HuH-7.5 (cell line): ENCODE data around the gene DCAF7.
A peak's percentile ranks its signal among the peaks of the same experiment; 100 is the strongest.

Experiments used
- DNase-seq: peaks from one replicate; pipeline ENCODE4 v3.0.0; 2011; ENCODE audit warnings: low spot score

Gene DCAF7, protein sequence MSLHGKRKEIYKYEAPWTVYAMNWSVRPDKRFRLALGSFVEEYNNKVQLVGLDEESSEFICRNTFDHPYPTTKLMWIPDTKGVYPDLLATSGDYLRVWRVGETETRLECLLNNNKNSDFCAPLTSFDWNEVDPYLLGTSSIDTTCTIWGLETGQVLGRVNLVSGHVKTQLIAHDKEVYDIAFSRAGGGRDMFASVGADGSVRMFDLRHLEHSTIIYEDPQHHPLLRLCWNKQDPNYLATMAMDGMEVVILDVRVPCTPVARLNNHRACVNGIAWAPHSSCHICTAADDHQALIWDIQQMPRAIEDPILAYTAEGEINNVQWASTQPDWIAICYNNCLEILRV

DNA sequence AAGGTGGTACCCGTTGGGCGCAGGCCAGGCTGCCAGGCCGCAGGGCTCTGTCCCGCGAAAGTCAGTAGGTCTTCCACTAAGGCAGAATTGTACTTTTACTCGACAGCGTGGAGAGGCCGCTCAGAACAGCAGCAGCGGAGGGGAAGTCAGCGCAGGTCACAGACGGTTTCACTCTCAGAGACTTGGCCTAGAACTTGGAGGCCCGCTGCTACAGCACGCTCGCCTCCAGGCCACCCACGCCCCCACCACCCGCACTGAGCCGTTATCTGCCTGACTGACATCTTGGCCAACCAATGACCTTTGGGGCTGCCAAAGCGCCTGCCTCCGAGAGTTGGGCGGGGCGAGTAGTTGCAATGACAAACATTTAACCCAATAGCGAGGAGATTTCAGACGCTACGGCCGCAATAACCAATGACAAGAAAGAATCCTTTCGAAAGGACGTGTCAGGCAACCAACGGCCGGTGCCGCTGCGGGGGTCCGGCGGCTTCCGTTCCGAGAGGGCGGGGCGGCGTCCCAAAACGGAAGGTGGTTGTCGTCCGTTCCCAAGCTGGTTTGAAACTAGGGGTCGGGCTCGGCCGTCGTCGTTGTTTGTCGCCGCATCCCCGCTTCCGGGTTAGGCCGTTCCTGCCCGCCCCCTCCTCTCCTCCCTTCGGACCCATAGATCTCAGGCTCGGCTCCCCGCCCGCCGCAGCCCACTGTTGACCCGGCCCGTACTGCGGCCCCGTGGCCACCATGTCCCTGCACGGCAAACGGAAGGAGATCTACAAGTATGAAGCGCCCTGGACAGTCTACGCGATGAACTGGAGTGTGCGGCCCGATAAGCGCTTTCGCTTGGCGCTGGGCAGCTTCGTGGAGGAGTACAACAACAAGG lies at the start of gene DCAF7:
Gene DCAF7 (plus strand): TSS at position 532 of the 871 bp plus-strand sequence. CDS start 201 bp downstream, at position 733.
- peak; percentile 98 for DNase-seq

DNA sequence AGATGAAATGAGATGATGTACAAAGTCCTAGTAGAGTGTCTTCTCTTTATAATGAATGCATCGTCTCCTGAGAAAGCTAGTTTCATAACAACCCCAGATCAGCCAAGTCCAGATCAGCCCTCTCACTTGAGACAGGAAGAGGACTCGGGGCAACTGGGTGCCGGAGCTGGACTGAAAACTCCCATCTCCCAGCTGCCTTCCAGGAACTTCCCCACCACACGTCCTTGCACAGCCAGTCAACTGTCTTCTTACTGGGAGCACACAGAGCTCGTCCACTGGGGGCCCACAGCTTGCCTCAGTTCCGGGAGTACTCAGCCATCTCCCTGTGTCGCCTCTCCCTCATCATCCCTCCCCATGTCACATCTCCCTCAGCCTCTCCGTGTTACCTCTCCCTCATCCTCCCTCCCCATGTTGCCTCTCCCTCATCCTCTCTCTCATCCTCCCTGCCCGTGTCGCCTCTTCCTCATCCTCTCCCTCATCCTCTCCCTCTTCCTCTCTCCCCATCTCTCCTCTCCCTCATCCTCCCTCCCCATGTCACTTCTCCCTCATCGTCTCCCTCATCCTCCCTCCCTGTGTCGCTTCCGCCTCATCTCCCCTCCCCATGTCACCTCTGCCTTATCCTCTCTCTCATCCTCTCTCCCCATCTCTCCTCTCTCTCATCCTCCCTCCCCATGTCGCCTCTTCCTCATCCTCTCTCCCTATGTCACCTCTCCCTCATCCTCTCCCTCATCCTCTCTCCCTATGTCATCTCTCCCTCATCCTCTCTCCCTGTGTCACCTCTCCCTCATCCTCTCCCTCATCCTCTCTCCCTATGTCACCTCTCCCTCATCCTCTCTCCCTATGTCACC lies 49.5 kb upstream of the DCAF7 start:
- no peak for DNase-seq

DNA sequence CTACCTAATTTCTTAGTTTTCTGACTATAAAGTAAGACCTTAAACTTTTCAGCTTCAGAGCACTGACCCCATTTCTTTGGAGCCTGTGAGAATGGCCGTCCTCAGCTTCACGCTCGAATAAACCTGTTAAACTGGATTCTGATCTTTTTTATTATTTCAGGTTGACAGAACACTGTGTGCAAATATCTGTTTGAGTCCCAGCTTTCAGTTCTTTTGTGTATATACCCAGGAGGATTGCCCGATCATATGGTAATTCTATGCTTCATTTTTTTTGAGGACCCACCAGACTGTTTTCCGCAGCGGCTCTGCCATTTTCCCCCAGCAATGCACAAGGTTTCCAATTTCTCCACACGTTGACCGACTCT lies 47.0 kb upstream of the DCAF7 start:
- DNase-seq, result no peak

DNA sequence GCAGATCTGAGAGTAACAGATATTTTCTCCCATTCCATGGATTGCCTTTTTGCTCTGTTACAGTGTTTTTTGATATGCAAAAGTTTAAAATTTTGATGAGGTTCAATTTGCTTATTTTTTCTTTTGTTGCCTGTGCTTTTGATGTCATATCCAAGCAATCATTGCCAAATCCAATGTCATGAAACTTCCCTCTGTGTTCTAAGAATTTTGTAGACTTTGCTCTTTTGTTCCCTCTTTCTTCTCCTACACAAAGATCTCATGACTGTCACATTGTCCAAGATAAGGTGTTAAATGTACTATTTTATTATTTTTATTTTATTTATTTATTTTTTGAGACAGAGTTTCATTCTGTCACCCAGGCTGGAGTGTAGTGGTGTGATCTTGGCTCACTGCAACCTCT lies 46.0 kb upstream of the DCAF7 start:
- DNase-seq, result no peak

DNA sequence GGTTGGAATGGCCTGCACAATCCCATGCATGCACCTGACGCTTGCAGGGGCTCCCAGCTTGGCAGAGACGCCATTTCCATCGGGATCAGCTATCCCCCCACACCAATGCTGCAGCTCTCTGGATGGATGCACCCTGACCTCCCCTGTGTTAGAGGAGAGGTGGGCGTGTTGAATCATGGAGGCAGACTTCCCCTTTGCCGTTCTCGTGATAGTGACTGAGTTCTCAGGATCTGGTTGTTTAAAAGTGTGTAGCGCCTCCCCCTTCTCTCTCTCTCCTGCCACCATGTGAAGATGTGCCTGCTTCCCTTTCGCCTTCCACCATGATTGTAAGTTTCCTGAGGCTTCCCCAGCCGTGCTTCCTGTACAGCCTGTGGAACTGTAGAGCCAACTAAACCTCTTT lies 44.9 kb upstream of the DCAF7 start:
- DNase-seq, result no peak

DNA sequence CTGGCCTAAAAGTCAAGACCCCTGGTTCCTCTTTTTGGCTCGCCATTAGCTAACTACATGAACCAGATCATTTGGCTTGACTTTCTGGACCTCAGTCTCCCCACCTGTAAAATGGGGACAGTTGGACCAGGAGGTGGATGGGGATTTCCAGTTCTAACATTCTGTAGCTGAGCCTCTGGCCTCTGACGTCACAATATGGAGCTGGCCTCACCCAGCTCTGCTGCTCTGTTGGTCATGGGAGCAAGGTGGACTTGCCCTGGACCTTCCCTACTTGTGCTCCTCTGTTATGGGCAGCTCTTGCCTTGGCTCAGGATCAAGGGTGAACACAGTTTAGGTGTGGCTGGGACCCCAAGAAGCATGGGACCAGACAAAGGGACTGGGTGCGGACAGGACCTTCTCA lies 43.6 kb upstream of the DCAF7 start:
- DNase-seq, result no peak

DNA sequence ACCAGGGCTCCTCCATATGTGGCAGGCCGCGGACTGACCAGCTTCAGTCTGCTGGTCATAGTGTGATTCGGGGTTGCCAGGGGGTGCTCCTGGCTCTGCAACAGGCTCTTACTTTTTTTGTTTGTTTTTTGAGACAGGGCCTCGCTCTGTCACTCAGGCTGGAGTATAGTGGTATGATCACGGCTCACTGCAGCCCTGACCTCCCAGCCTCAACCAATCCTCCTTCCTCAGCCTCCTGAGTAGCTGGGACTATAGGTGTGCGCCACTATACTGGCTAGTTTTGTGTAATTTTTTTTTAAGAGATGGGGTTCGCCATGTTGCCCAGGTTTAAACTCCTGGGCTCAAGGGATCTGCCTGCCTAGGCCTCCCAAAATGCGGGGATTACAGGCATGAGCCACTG lies 38.9 kb upstream of the DCAF7 start:
- DNase-seq, result no peak

DNA sequence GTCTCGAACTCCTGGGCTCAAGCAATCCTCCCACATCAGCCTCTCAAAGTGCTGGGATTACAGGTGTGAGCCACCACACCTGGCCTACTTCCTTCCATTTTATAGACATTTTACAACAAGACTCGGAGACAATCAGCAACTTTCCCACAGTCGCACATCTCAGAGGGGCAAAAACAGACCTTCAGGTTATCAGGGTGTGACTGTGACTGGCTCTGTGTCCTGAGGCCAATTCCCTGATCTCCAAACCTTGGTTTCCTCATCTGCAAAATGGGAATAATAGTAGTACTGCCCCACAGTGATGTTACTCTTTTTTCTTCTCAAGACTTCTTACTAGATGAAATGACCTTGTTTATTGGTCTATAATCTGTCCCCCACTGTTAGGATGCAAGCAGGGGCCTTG lies 37.9 kb upstream of the DCAF7 start:
- no peak for DNase-seq

DNA sequence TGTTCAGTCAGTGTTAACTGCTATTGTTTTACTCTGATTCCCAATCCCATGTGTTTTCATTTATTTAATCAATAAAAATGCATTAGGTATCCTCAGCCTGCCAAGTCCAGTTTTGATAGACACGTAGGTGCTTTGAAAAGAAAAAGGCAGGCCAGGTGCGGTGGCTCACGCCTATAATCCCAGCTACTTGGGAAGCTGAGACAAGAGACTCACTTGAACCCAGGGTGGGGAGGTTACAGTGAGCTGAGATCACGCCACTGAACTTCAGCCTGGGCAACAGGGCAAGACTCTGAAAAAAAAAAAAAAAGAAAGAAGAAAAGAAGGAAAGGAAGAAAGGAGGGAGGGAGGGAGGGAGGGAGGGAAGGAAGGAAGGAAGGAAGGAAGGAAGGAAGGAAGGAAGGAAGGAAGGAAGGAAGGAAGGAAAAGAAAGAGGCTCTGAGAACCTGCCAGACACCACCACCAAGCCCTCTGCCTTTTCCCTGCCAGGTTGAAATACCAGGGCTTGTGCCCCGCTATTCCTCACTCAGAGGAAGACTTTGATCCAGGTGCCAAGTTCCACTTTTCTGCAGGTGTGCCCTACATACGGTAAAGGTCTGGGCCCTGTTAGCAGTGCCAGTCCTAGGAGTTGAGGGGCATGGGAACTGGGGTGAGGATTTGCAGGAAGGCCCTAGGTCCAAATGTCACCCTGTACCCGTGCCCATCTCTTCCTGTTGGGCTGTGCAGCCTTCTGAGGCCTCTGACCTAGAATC lies 37.2 kb upstream of the DCAF7 start:
- no peak for DNase-seq

DNA sequence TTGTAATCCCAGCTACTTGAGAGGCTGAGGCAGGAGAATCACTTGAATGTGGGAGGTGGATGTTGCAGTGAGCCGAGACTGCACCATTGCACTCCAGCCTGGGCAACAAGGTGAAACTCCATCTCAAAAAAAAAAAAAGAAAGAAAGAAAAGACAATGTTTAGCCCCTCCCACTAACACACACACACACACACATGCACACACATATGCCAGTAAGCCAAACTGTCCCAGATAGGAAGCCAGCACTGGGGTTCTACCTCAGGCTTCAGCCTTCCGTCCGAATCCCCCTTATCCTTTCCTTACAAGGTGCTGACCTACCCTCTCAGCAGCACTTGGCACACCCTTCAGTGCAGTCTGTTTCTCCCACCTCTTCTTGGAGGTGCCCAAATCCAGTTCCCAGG lies 35.8 kb upstream of the DCAF7 start:
- DNase-seq, result no peak

DNA sequence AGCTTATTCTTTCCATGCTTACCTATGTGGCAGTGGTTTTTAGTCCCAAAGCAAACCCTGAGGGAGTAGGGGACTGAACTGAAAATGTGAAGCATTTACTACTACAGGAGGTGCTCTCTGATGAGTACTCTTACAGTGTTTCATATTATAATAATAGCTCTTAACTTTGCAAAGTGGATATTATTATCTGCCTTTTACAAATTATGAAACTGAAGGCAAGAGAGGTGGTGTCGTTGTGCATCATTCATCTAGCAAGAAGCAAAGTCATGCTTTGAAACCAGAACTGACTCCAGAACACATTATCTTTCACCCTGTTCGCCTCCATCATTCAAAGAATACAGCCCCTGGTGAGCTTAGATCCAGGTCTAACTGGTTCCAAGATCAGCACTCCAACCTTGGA lies 35.3 kb upstream of the DCAF7 start:
- DNase-seq, result no peak

DNA sequence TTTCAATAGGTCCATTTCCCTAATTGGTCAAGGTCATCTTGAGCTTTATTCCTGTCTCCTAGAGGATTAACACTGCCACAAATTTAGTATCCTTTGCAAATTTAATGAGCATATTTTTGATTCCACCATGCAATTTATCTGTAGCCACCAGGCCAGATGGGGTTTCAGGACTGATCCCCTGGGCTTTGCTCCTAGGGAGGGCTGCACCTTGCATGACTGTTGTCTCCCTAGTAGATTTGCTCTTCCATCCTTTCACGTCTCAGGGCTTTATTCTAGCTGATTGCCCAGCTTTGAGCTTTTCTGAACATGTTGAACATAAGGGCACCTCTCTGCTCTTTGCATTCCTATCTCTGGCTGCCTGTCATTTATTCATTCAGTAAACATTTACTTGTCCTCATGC lies 34.9 kb upstream of the DCAF7 start:
- DNase-seq, result no peak

DNA sequence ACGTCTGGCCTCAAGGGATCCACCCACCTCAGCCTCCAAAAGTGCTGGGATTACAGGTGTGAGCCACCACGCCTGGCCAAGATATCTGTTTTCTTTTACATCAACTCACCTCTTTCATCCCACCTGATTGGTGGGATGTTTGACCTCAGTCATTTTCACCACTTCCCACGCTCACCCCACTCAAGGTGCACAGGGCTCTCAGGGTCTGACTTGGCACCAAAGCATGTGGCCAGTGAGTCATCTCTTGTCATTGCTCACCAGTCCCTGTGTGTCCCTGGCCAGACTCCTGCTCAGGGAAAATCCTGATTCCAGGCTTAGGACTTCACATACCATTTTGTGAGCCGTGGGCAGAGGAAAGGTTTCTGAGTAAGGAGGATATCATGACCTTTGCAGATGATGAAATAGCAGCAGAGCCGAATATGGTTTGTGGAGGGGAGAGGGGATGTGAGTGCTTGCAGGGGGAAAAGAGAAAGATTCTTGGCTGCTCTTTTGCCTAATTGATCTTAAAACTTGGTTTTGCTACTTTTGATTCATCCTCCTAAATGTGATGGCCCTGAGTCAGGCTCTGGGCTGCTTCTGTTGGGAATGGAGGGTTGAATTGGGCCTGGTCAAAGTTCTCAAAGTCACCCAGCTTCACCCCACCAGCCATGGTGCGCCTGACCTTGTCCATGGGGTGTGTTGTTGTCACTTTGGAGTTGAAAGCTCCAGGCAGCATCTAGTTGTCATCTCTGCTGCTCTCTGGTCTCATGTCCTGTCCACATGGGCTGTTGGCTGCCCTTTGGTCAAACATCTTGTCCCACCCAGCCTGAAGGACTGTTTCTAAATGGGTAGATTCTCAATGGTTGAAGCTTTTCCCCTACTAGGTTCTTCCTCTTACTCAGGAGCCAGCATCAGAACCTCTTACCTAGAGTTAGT lies 33.1 kb upstream of the DCAF7 start:
- no peak for DNase-seq

DNA sequence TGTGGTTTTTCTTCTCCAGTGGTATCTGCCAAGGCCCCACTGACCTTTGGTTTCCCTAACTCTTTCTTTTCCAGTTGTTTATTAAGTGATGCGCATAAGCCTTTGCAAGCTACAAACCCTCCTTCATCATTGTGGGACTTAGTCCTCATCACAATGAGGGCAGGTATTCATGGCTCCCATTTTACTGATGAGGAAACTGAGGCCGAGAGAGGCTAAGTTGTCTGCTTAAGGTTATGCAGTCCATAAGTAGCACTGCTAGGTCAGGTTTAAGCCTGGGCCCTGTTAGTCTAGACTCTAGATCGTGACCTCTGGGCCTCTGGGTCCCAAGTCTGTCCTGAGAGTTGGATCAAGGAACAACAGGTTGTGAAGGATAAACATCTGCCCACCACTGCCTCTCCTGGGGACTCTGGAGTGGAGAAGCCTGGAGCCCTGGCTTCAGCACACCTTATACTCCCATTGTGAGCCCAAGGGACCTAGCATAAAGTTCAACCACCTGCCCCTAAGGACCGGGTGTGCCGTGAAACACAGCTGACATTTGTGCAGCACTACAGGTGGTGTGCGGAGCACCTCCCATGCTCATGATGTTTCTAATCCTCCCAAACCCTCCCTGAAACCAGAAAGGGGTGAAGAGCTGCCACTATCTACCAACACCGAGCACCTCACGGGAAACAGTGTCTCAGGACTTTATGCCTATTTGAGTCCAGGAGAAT lies 32.3 kb upstream of the DCAF7 start:
- DNase-seq, result no peak

DNA sequence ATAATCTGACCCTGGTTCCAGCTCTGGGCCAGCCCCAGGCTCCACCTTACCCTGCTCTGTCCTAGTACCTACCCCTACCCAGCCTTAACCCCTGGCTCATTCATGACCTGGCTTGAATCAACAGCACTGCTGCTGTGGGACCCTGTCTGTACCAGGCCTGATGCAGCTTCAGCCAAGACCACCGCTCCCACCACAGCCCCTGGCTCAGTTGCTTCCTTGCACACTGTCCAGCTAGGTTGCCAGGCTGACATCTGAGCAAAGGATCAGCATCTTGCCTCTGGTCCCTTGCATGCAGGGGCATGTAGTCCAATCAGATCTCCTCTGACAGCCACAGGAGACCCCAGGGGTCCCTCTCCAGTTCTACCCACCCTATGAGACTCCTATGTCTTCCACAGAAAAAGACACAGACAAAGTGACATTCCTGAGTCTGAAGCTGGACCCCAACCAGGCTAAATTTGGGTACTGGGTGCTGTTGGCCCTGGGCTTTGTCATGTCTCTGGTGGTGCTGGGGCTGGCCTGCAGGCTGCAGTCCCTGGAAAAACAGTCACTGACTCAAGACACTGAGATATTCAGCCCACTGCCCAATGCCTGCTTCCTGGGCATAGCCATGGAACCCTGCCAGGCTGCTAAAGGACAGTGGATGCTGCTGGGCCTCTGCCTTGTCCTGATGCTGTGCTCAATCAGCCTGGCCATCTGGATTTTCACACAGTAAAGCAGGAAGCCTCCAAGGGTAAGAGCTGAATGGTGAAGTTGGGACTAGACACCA lies 31.0 kb upstream of the DCAF7 start:
- no peak for DNase-seq

DNA sequence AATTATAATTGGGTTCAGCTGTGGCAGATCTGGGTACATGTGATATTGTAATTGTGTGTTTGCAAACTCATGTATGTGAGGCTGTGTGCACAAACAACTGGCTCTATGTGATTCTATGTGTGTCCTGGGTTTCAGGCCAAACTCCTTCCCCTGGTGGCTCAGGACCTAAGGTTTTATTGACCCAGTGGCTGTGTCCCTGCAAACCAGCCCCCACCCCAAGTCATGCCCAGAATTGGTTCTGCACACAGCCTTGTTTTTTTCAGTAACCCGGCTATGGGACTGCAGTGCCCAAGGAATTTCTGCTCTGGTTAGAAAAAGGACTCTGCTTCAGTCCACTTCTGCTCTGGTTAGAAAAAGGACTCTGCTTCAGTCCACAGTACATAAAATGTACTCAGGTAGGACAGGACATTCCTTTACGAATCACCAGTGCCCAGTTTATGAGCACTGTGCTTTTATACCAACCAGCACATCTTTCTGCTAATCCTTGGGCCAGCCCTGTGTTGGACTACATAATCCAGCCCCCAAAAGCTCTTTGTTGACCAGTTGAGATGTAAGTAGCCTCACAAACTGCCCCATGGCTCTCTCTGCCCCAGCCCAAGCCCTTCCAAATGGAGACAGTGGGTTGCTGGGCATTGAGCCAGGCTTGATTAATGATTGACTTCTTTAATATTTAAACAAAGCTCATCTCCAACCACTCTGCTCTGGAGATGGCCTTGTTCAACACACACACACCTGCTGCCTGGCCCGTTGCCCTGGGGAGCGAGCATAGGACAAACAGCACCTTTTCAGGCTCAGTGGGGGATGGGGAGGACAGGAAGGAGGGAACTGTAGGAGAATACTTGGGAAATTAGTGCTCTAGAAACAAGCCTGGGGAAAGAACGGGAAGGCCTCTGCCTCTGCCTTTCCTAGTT lies 30.1 kb upstream of the DCAF7 start:
- DNase-seq, result peak; percentile 59

DNA sequence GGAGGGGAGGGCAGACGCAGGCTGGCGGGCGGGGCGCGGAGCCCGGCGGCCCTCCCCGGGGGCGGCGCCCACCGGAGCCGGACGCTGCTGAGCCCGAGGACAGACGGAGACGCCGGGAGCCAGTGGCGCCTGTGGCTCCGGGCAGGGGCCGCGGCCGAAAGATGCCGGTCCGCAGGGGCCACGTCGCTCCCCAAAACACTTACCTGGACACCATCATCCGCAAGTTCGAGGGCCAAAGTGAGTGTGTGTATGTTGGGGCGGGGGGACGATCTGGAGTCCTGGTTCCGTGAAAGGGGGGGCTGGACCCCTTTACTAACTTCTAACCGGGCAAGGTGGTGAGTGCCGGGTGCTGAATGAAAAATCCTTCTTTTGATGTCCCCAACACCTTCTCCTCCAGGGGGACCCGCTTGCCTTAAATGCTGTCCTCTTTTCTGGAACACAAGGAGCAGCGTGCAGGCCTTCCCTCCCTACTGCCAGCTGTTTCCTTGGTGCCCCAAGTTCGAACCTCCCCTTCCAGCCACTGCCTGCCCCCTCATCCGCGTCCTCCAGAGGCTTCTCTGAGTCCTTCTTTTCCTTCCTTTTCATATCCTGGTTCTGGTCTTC lies 26.9 kb upstream of the DCAF7 start, which contains the start of gene KCNH6:
Gene KCNH6 (plus strand): TSS at position 106 of the 603 bp plus-strand sequence. CDS start 56 bp downstream, at position 162.
- DNase-seq, result no peak

DNA sequence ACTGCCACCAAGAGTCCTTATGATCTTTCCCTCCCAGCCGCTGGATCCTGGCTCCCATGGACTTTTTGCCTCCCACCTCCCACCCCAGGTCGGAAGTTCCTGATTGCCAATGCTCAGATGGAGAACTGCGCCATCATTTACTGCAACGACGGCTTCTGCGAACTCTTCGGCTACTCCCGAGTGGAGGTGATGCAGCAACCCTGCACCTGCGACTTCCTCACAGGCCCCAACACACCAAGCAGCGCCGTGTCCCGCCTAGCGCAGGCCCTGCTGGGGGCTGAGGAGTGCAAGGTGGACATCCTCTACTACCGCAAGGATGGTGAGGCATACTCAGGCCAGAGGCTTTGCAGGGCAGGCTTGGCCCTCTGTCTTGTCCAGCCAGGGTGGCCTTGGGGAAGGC lies 26.2 kb upstream of the DCAF7 start:
- DNase-seq, result no peak
